Activated naive CD8-positive, alpha-beta T cell treated with anti-CD3 and anti-CD28 coated beads, Interleukin-2, amount 10 ng/mL, durations not matched to agents 7 days and 5 days (primary cell): ENCODE results near the gene SPTBN2. TPM values are rescaled to one million over a fixed set of nuclear protein-coding genes. Genes with fewer than 3 reads are reported as not detected.

Source experiments
- ATAC-seq: fragments of 150-1000 bp; cut with Tn5 transposase; one replicate; pipeline ENCODE4 v1.10.0; 2021; ENCODE audit warnings: low read depth, moderate library complexity
- POLR2A ChIA-PET: fragments of 350-600 bp; sonication (Branson Sonifier 250); formaldehyde crosslinking; loops from one replicate; lab custom pipeline; 2021; ENCODE audit warnings: antibody characterized with exemption; lab: Charles Lee
- DNase-seq: peaks from one replicate; pipeline ENCODE4 v3.0.0; 2021
- H3K27ac Mint-ChIP-seq: one replicate; pipeline ENCODE4 v1.8.0; 2022; ENCODE audit warnings: mild to moderate bottlenecking, mixed read lengths
- H3K27me3 Mint-ChIP-seq: one replicate; pipeline ENCODE4 v1.8.0; 2022; ENCODE audit warnings: mild to moderate bottlenecking, moderate library complexity, mixed read lengths
- H3K36me3 Mint-ChIP-seq: one replicate; pipeline ENCODE4 v1.8.0; 2021; ENCODE audit warnings: mild to moderate bottlenecking, mixed read lengths
- H3K4me1 Mint-ChIP-seq: one replicate; pipeline ENCODE4 v1.8.0; 2021; ENCODE audit warnings: mixed read lengths
- H3K4me3 Mint-ChIP-seq: one replicate; pipeline ENCODE4 v1.8.0; 2022; ENCODE audit warnings: mild to moderate bottlenecking, moderate library complexity, mixed read lengths
- H3K9me3 Mint-ChIP-seq: one replicate; pipeline ENCODE4 v1.8.0; 2021; ENCODE audit warnings: mixed read lengths
- total RNA-seq, 2 experiments: library from RNA; stranded (reverse); gene quantifications; one replicate each; pipeline ENCODE4 v1.2.3, GENCODE V29; 2021

The SPTBN2 gene
- total RNA-seq, 2 experiments from 2014 or later: 1.3 to 1.6 TPM

- POLR2A ChIA-PET: no interaction called here
- no peaks in the 10 kb centered on the region for H3K4me1 Mint-ChIP-seq
These were observed 36.6 kb downstream of the SPTBN2 start for GRCh38 chr11:66692446-66692845.

GRCh38 chr11:66691311-66691980, 37.6 kb downstream of the SPTBN2 start:
- H3K9me3 Mint-ChIP-seq: no peaks in the 10 kb centered on the region
- ATAC-seq: no peak
- no peak overlapping the region for H3K4me3 Mint-ChIP-seq

More at GRCh38 chr11:66692446-66692845, 36.6 kb downstream of the SPTBN2 start:
- Mint-ChIP-seq H3K4me3 (no peak overlapping the region), H3K9me3 (no peaks in the 10 kb centered on the region), H3K27ac (no peak overlapping the region), H3K27me3 (no peaks in the 10 kb centered on the region), H3K36me3 (no peaks in the 10 kb centered on the region)
- DNase-seq: no peak
- no peak for ATAC-seq

DNA sequence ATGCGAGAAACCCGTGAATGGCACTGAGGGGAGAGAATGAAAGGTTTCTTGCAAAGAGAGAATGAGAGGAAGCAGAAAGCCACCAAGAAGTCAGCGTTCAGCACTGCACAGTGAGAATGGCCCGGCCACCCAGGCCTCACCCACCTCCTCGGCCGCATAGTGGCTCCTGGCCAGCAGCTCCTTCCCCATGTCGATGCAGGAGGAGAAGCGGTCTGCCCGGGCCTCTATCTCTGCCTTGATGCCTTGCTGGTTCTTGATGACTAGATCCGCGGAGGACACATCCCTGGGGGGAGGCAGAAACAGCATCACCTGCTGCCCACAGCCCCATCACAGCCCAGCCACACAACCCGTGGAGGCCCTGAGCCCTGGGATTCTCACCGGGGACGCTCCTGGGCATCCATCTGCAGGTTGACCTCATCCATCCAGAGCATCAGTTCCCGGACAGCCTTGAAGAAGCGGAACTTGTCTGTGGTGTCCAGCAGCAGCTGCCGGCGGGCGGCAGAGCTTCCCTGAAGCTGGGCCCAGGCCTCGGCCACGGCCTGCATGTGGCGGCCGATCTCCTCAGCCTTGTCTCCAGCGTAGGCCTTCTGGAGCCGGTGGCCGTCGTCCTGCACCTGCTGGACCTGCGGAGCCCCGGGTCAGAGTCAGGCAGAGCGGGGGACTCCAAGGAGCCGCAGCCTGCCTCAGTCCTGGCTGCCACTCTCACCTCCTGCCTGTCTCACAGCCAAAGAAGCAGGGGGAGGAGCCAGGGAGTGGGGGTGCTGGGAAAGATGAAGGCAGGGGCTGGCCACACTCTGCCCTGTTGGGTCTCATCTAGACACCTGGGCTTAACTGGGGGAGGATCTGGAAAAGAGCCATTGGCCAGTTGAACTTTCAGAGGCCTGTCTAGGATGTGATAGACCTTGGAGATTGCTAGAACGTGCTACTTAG, 39.1 kb downstream of the SPTBN2 start:
- ATAC-seq (no peak), DNase-seq (no peak)
- POLR2A ChIA-PET: no interaction called here
- Mint-ChIP-seq H3K27ac (no peak overlapping the region), H3K9me3 (no peaks in the 10 kb centered on the region), H3K27me3 (no peaks in the 10 kb centered on the region), H3K4me3 (no peak overlapping the region), H3K36me3 (no peaks in the 10 kb centered on the region), H3K4me1 (no peaks in the 10 kb centered on the region)

More at GRCh38 chr11:66691311-66691980, 37.6 kb downstream of the SPTBN2 start:
- Mint-ChIP-seq H3K4me1 (no peaks in the 10 kb centered on the region), H3K27ac (no peak overlapping the region), H3K36me3 (no peaks in the 10 kb centered on the region), H3K27me3 (no peaks in the 10 kb centered on the region)
- POLR2A ChIA-PET: no interaction called here
- DNase-seq: no peak

- POLR2A ChIA-PET: no interaction called here
- no peak overlapping the region for H3K27ac Mint-ChIP-seq
- H3K4me1 Mint-ChIP-seq: no peaks in the 10 kb centered on the region
- no peaks in the 10 kb centered on the region for H3K27me3 Mint-ChIP-seq
- no peaks in the 10 kb centered on the region for H3K9me3 Mint-ChIP-seq
- no peak overlapping the region for H3K4me3 Mint-ChIP-seq
- no peaks in the 10 kb centered on the region for H3K36me3 Mint-ChIP-seq
- ATAC-seq (no peak), DNase-seq (no peak)
These were observed 40.2 kb downstream of the SPTBN2 start for GRCh38 chr11:66688561-66689534.

DNA sequence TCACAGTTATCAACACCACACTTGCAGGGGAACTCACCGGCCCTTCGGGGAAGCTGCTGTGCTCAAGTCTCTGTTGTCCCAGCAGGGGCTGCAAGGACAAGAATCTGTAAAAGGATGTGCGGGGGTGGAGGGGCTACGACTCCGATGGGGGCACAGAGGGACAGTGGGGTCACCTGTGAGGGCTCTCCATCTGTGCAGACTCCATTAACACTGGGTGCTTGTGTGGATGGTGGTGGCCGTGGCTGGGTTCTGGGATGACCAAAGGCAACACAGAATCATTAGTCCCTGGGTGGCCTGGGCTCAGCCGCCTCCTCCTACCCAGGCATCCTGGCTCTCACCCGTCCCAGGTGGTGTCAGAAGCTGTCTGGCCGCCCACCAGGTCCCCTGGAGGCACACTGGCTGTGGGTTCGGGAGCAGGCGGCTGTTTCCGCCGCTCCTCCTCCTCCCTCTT, 41.2 kb downstream of the SPTBN2 start:
- H3K27me3 Mint-ChIP-seq: no peaks in the 10 kb centered on the region
- H3K36me3 Mint-ChIP-seq: no peaks in the 10 kb centered on the region
- no peaks in the 10 kb centered on the region for H3K9me3 Mint-ChIP-seq
- DNase-seq (no peak), ATAC-seq (no peak)
- POLR2A ChIA-PET: no interaction called here
- H3K4me1 Mint-ChIP-seq: no peaks in the 10 kb centered on the region
- no peak overlapping the region for H3K27ac Mint-ChIP-seq
- no peak overlapping the region for H3K4me3 Mint-ChIP-seq

DNA sequence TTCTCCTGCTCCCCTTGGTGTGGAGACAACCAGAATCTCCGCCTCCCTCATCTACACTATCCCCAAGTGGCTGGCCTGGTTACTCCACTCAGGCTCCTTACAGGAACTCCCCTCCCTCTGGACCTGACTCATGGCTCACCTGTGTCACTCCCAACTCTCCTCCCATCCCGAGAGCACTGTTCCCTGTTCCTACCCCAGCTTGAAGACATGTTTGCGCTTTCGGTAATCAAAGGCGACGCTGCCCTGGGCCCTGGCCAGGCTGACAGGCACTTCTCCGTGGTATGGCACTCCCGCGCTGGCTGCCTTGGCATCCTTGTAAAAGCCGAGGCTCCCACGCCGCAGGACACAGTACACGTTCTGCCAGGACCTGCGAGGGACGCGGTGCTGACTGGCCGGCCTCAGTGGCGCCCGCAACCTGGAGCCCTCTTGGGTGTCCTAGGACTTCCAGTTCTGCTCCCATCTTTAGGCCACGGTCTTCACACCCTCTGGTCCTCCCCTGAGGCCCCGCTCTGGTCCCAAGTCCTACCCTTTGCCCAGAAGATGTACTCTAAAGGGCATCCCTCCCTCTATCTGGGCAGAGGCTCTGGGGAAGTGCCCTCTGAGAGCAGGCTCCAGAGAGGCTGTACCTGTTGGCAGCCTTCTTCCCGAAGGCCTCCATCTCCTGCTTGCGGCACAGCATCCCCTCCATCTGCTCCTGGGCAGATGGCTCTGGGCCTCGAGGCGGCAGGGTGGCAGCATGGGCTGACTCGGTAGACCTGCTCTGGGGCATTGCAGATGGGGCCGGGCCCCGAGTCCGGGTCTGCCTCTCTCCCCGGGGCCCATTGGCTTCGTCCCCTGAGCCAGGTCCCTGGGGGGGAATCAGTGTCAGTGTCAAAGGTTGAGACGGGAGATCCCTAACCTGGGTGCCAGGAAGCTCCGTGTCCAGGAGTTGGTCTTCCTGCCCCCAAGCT, 41.9 kb downstream of the SPTBN2 start:
- POLR2A ChIA-PET: interaction anchor here (0.6 kb wide), 1 partner anchor 27 kb away, joined by 4 read pairs; no protein-coding TSS in a partner anchor

DNA sequence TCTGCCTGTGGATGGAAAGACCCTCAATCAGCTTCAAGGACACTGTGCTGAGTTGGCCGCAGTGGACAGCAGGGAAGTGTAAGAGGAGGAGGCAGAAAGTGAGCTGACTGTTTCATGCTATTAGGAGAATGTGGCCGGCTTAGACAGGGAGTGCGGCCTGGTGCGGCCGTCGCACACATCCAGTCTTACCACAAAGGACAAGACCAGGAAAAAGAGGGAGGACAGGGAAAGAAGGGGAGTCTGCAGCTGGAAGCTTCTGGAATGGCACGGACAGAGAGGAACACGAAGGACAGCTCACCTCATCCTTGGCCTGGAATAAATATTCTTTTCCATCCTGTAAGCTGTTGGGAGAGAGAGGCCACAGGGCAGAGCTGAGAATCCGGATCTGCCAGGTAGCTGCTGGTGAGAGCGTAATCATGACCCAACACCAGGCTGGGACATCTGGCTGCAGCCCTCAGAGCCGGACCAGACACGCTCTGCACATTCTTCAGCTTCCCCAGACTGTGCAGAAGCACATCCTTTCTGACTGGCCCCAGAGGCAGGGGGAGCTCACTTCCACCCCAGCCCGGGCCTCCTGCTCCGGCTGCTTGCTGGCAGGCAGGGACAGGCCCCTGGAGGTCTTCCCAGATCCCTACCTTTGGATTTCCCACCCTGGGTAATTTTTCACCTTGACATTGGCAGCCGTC, 42.8 kb downstream of the SPTBN2 start:
- POLR2A ChIA-PET: interaction anchor here (0.6 kb wide), 2 partner anchors 26 to 567 kb away, joined by 3 to 4 read pairs; no protein-coding TSS in a partner anchor
- Mint-ChIP-seq H3K36me3 (no peaks in the 10 kb centered on the region), H3K27ac (no peak overlapping the region), H3K4me1 (no peaks in the 10 kb centered on the region), H3K4me3 (no peak overlapping the region), H3K9me3 (no peaks in the 10 kb centered on the region), H3K27me3 (no peaks in the 10 kb centered on the region)
- no peak for ATAC-seq
- DNase-seq: no peak

More for the DNA sequence above, 41.9 kb downstream of the SPTBN2 start:
- H3K4me1 Mint-ChIP-seq: no peaks in the 10 kb centered on the region
- DNase-seq (no peak), ATAC-seq (no peak)
- no peaks in the 10 kb centered on the region for H3K9me3 Mint-ChIP-seq
- H3K36me3 Mint-ChIP-seq: no peaks in the 10 kb centered on the region
- no peak overlapping the region for H3K4me3 Mint-ChIP-seq
- no peaks in the 10 kb centered on the region for H3K27me3 Mint-ChIP-seq
- no peak overlapping the region for H3K27ac Mint-ChIP-seq

DNA sequence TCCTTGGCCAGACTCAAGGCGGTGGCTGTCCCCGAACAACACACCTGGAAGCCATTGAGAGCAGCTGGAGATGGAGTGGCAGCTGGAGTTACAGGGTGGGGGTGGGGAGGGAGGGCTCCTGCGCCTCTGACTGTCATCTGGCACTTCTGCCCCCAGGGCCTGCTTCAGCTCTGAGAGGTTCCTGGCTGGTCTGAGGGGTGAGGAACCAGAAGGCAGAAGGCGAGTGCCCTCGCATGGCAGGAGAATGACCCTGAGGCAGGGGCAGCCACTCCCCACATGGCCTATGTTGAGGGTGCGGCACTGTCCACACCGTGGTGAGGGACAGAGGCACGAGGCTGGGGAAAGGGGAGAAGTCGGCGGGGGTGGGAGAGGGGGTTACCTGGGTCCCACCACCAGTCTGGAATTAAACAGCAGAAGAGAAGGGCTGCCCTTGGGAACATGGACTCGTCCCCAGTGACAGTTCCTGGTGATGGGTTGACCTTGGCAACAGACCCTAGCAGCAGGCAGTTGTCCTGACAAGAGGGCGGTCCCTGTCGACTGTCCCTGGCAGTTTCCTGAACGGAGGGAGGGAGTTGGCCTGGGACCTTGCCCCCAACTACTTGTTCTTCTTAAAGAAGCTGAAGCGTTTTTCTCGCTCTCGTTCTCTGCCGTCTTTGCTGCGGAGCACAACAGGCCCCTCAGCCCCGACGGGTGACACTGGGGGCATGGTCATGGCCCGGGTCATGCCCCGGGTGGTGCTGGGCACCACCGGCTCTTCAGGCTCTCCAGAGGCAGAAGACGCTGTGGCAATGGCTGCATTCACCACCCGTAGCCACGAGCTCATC, 43.5 kb downstream of the SPTBN2 start:
- DNase-seq: no peak
- Mint-ChIP-seq H3K36me3 (no peaks in the 10 kb centered on the region), H3K4me1 (no peaks in the 10 kb centered on the region), H3K27ac (no peak overlapping the region), H3K9me3 (no peaks in the 10 kb centered on the region), H3K4me3 (no peak overlapping the region), H3K27me3 (no peaks in the 10 kb centered on the region)
- POLR2A ChIA-PET: interaction anchor here (0.6 kb wide), 1 partner anchor 567 kb away, joined by 3 read pairs; no protein-coding TSS in a partner anchor
- no peak for ATAC-seq

DNA sequence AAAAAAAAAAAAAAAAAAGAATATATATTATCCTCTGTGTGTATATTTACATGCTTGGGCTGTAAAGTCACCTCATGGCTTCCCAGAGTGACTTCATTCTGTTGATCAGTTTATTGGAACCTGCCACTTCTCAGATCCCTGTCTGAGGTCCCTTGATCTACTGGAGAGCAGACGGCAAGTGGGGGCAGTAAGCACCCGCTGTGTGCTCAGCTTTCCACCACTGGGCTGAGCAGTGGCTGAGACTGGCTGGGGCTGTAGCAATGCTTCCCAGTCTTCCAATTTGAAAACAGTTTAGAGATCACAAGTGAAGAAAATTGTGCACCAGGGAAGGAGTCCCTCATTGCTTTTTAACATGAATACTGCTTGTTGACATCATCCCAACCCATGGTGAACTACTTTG, 44.4 kb downstream of the SPTBN2 start:
- H3K27ac Mint-ChIP-seq: no peak overlapping the region
- POLR2A ChIA-PET: no interaction called here
- no peak overlapping the region for H3K4me3 Mint-ChIP-seq
- no peaks in the 10 kb centered on the region for H3K4me1 Mint-ChIP-seq
- H3K27me3 Mint-ChIP-seq: no peaks in the 10 kb centered on the region
- no peak for DNase-seq
- no peaks in the 10 kb centered on the region for H3K9me3 Mint-ChIP-seq
- H3K36me3 Mint-ChIP-seq: no peaks in the 10 kb centered on the region
- no peak for ATAC-seq

- no peaks in the 10 kb centered on the region for H3K27me3 Mint-ChIP-seq
- H3K27ac Mint-ChIP-seq: no peak overlapping the region
- no peaks in the 10 kb centered on the region for H3K36me3 Mint-ChIP-seq
- no peak for DNase-seq
- H3K4me1 Mint-ChIP-seq: no peaks in the 10 kb centered on the region
- H3K9me3 Mint-ChIP-seq: no peaks in the 10 kb centered on the region
- H3K4me3 Mint-ChIP-seq: no peak overlapping the region
- ATAC-seq: no peak
- POLR2A ChIA-PET: no interaction called here
These were observed 45.1 kb downstream of the SPTBN2 start for GRCh38 chr11:66683877-66684276.
